Right lobe of liver (tissue), 6 donors: Measurements from ENCODE around the gene ERCC6. TPM values are rescaled to one million over a fixed set of nuclear protein-coding genes. Genes with fewer than 3 reads are reported as not detected.

Source experiments
- ATAC-seq, 4 donors: fragments of 200-7000 bp; cut with Tn5 transposase; one replicate each; pipeline ENCODE4 v1.9.1; 2020; ENCODE audit warnings: mild to moderate bottlenecking in 4 of 4, moderate library complexity in 4 of 4
- DNase-seq, 3 donors: peaks; one replicate each; pipeline ENCODE4 v3.0.0-alpha.2; 2020
- H3K27ac ChIP-seq, 3 donors: fragments of 200-600 bp; one replicate each; pipeline ENCODE4 v1.8.0; 2022
- H3K27me3 ChIP-seq, 2 donors: fragments of 200-600 bp; one replicate each; pipeline ENCODE4 v1.8.0; 2022
- H3K36me3 ChIP-seq, 4 donors: fragments of 200-600 bp; sonication (generic) in 1 of 4; one replicate each; pipeline versions ENCODE4 v1.5.1 to v1.8.0; 2017 to 2022; ENCODE audit warnings: control low read depth in 1 of 4
- H3K4me1 ChIP-seq, 4 donors: fragments of 200-600 bp; sonication (generic) in 1 of 4; one replicate each; pipeline versions ENCODE4 v1.5.1 to v1.8.0; 2017 to 2022; ENCODE audit warnings: control low read depth in 1 of 4
- H3K4me3 ChIP-seq, 3 donors: fragments of 200-600 bp; one replicate each; pipeline ENCODE4 v1.8.0; 2022
- H3K9me3 ChIP-seq, 4 donors: fragments of 200-600 bp; sonication (generic) in 1 of 4; one replicate each; pipeline versions ENCODE4 v1.5.1 to v1.8.0; 2017 to 2022; ENCODE audit warnings: control low read depth in 1 of 4
- CTCF ChIP-seq, 4 donors: fragments of 200-600 bp in 3 of 4; fragments of 450-650 bp in 1 of 4; IDR thresholded peaks; one replicate each; pipeline versions ENCODE4 v1.5.1 to v1.8.0; 2016 to 2022; ENCODE audit warnings: antibody characterized with exemption in 4 of 4, mild to moderate bottlenecking in 2 of 4
- POLR2A ChIP-seq: fragments of 450-650 bp; IDR thresholded peaks from one replicate; pipeline ENCODE4 v1.6.1; 2017; ENCODE audit warnings: antibody characterized with exemption, mild to moderate bottlenecking
- WGBS: methylation state at CpG from one replicate; pipeline ENCODE4 v1.1.6; 2018; ENCODE audit warnings: low coverage, low lambda C conversion rate; ENCODE audit not compliant: insufficient coverage; ENCODE audit errors: missing lambda C conversion rate; 5-methylcytosine and 5-hydroxymethylcytosine counted together
- intact Hi-C, 2 donors: fragments of 100-400 bp; cut with DNase I; formaldehyde crosslinking; loops; one replicate each; pipeline versions ENCODE4 v1.11.2 to v1.14.1; 2022
- total RNA-seq, 6 experiments: library from RNA; depleted of rRNA in 2 of 6; stranded (reverse); fragments of >200 nt in 2 of 6; fragmentation: NEBNext Ultra II Directional in 3 of 6; extraction: Animal tissue kit (Norgen Biotek cat#: 25700) in 3 of 6; gene quantifications; one replicate each; pipeline versions ENCODE4 v1.1.0 to v1.2.4, GENCODE V29; 2016 to 2023
- donor health status: DM: no; HTN: yes; CAD: no.
- donor health status: DM: no; HTN: no; CAD: no.
- donor health status: DM: no; HTN: no; CAD: no.
- donor health status: DM: no; HTN: yes; CAD: no.
- donor health status: DM: no; HTN: yes; CAD: no.

Gene ERCC6
- total RNA-seq, 6 experiments from 2014 or later: 7.3 to 16.8 (median 10.6) TPM

GRCh38 chr10:49524496-49524895 lies 14.4 kb downstream of the ERCC6 start:
- H3K4me3 ChIP-seq: no peak overlapping the region
- 96% methylated on average over 7 of the region's 7 CpGs for WGBS
- DNase-seq: no peak
- H3K4me1 ChIP-seq: peaks cover 0 to 6% (median 0%) of the 10 kb centered on the region in 4 donors
- TF ChIP-seq POLR2A (no peak), CTCF (IDR thresholded peaks at IDR 0.05) (no peak)
- intact Hi-C loops: no loop called here
- H3K9me3 ChIP-seq: no peaks in the 10 kb centered on the region
- H3K27ac ChIP-seq: no peak overlapping the region
- H3K36me3 ChIP-seq: peaks cover 0 to 48% (median 11%) of the 10 kb centered on the region in 4 donors
- no peak for ATAC-seq
- H3K27me3 ChIP-seq: no peaks in the 10 kb centered on the region

DNA sequence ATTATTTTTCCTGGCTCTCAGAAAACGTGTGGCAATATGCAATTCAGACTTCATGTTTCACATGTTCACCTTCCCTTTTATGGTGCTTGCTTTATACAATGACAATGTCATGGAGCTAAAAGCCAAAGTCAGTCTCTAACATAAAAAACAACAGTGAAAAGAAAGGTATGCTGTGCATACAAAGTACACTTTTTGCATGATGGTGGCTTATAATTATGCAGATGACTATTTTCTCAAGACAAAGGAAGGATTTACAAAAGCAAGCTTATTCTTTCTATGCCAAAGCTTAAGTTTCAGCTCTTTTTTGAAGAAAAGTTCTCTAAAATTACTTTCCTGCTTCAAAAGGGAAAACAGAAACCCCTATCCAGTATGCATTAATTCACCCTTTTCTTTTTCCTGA lies 15.6 kb downstream of the ERCC6 start:
- H3K4me1 ChIP-seq: peaks cover 0 to 6% (median 0%) of the 10 kb centered on the region in 4 donors
- intact Hi-C loops: no loop called here
- no peaks in the 10 kb centered on the region for H3K9me3 ChIP-seq
- no peak for TF ChIP-seq POLR2A
- TF ChIP-seq CTCF (IDR thresholded peaks at IDR 0.05): no peak
- WGBS: 50% methylated on average over 1 of the region's 1 CpG
- peaks cover 0 to 43% (median 11%) of the 10 kb centered on the region in 4 donors for H3K36me3 ChIP-seq
- ATAC-seq (no peak), DNase-seq (no peak)
- no peak overlapping the region for H3K4me3 ChIP-seq
- H3K27me3 ChIP-seq: no peaks in the 10 kb centered on the region
- no peak overlapping the region for H3K27ac ChIP-seq

GRCh38 chr10:49521062-49521461 lies 17.9 kb downstream of the ERCC6 start:
- ATAC-seq: peak in 3 of 4 donors; percentile 43 to 74 (median 56)
- WGBS: 33% methylated on average over 4 of the region's 4 CpGs
- Histone ChIP-seq H3K9me3 (no peaks in the 10 kb centered on the region), H3K36me3 (peaks cover 0 to 38% (median 3%) of the 10 kb centered on the region in 4 donors), H3K27me3 (no peaks in the 10 kb centered on the region), H3K27ac (no peak overlapping the region), H3K4me3 (no peak overlapping the region), H3K4me1 (peaks cover 0 to 6% (median 0%) of the 10 kb centered on the region in 4 donors)
- intact Hi-C loops: no loop called here
- no peak for DNase-seq
- TF ChIP-seq CTCF (IDR thresholded peaks at IDR 0.05) (no peak), POLR2A (no peak)

- TF ChIP-seq CTCF (IDR thresholded peaks at IDR 0.05): no peak
- no peak for TF ChIP-seq POLR2A
- 75% methylated on average over 6 of the region's 8 CpGs for WGBS
- no peaks in the 10 kb centered on the region for H3K27me3 ChIP-seq
- H3K27ac ChIP-seq: no peak overlapping the region
- peaks cover 0 to 6% (median 0%) of the 10 kb centered on the region in 4 donors for H3K4me1 ChIP-seq
- ATAC-seq (no peak), DNase-seq (no peak)
- peaks cover 0 to 39% (median 3%) of the 10 kb centered on the region in 4 donors for H3K36me3 ChIP-seq
- intact Hi-C loops: no loop called here
- H3K9me3 ChIP-seq: no peaks in the 10 kb centered on the region
- no peak overlapping the region for H3K4me3 ChIP-seq
Observed at GRCh38 chr10:49520122-49520775, 18.7 kb downstream of the ERCC6 start.
